SKM-1 treated with dmso at 0.1 percent for 144 hours (cell line): ENCODE data around the gene GJA3.
"Not testable (repeated sequence)": the region's sequence is repeated elsewhere in the genome, so short reads cannot be mapped to it uniquely, and the experiment has no call there.

Source experiments
- DNase-seq: peaks from one replicate; lab custom pipeline; 2025; ENCODE audit not compliant: unreplicated experiment; lab: John Stamatoyannopoulos, UW

Gene GJA3

DNA sequence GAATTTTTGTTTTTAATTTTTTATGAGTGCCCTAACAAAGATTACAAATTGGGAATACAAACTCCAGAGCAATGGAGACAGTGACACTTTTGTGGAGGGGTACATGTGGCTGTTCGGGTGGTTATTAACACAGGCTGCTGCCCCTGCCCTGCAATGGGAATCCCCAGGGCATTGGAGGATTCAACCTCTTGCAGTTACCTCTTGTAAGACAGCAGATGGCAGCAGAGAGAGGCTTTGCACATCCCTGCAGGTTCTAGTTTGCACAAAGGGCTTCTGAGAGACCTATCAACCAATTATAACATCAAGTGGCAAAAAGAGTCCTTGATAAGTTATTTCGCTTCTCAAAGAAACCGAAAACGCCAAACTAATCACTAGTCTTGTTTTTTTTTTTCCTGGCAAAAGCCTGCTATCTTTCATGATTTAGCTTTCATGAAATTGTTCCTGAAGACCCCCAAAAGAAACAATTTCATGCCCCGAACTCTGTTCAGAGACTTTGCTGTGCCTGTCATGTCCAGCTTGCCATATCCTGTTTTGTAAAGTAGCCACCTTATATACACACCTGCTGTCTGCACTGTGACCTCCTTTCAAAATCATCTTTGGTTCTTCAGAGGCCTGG lies 21.5 kb upstream of the GJA3 start:
- peak; percentile 59 for DNase-seq

DNA sequence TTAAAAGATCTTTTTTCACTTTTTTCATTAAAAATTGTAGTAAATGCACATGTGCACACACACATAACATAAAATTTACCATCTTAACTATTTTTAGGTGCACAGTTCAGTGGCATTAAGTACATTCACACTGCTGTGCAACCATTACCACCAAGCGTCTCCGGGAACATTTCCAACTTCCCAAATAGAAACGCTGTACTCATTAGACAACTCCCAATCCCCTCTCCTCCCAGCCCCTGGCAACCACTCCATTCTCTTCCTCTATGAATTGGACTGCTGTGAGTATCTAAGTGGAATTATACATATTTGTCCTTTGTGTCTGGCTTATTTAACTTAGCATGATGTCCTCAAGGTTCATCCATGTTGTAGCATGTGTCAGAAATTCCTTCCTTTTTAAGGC lies 20.3 kb upstream of the GJA3 start:
- DNase-seq = no peak

DNA sequence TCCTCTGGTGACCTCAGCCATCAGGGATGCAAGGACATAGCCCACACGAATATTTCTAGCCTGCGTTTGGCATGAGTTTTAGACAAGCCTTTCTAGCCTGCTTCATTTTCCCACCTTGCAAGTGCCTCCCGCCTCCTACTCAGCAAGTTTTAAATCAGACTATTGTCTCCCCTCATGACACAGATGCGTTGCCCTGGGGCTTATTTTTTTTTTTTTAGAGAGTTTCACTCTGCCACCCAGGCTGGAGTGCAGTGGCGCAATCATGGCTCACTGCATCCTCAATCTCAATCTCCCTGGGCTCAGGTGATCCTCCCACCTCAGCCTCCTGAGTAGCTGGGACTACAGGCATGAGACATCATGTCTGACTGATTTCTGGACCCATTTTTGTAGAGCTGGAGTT lies 17.3 kb upstream of the GJA3 start:
- no peak for DNase-seq

DNA sequence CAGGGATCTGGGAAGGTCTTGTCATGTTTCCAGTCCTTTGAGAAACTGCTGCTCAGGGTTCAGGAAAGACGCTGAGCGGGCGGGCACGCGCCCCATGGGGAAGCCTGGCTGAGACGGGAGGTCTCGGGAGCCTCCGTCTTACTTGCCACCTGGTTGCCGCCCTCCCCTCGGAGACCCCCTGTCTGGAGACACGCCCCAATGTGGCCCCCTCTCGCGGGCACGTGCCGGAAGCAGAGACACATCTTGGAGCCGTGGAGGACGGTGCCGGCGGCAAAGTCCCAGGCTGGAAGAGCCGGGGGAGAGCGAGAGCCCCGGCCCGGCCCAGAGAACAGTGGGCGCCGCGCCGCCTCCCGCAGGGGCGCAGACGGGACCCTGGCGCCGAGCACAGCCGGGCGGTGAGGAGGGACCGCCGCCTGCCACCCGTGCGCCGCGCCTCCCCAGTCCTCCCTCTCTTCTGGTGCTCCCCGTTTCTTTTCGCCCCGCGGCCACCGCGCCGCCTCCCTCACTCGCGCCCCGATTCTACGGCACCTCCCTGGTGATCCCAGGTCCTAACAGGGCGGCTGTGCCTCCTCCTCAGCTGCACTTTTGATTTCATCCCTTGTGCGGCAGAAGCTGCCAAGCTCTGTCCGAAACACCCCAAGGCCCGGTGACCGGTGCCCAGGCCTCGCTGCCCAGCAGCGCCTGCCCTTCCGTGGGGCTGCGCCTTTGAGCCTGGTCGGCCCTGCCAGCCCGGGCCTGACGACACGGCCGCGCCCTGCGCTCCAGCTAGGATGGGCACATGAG lies 16.4 kb upstream of the GJA3 start:
- no peak for DNase-seq

DNA sequence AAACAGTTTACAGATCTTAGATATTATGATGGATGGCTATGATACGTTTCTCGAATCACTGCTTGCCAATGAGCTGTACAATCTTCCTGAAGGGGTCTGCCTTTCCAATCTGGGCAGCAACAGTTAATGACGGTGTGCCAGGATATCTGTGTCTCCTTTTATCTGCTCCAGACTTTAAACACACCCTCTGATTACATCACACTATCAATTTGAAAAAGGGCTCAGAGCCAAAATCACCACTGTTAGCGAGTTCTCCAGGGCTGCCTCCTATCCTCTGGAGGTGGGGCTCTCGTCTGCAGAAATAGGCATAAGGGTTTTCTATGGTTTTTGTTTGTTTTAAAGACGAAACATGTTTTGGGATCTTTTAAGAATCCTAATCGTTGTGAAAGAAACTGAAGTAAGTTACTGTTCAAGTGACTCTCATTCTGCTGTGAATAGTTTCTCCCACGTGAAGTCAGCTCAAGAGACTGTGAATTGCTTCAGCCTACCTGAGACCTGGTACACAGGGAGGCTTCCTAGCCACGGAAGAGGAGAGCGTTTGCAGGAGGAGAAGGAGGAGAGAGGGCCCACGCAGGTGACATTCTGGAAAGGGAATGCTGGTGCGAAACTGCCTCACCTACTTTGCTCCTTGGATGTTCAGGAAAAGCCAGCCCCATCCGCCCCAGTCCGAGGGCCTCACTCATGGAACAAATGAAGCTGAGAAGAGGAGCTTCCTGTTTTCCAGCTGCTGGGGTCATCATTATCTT lies 15.2 kb upstream of the GJA3 start:
- DNase-seq = no peak

DNA sequence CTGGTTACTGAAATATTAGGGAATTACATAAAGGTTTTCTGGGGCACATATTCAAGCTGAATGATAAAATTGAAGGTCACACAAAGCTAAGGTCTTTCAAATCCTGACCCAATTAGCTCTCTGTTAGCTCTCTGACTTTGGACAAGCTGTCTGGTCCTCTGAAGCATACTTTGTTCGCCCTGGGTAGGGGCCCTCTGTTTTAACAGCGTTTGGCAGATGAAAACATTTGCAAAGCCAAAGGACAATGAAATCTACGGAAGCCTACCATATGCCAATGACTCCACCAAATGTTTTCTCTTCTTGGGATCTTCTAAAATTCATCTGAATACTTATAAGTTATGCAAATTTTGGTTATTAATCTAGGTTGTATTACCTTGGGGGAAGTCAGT lies 14.5 kb upstream of the GJA3 start:
- DNase-seq = no peak

DNA sequence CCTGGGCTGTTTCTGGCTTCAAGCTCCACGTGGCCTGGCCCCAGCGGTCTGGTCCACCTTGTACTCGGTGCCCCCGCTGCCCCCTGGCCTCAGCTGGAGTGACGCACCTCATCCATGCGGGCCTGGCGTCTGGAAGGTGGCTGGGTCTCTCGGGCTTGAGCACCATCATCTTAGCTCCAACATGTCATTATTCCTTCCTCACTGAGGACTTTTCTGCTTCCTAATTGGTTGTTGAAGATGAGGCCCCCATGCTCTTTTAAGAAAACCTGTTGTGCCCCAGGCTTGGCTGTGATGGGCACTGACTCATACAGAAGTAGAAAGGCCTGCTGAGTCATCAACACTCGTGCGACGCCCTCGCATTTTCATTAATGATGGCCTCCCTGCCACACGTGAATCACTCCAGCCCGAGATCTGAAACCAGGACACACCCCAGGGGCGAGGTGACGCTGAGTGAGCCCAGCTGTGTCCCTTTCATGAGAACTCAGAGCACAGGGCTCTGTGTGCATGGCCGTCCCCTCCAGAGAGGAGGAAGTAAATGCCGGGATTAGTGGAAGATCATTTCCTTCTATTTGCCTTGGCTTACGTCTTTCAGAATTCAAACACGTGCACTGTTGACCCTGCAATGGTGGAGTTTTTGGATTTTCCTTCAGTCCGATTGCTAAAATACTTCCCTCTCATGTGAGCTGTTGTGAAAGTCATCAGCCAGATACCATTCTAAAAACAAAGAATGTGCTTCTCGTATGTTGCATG lies 14.0 kb upstream of the GJA3 start:
- DNase-seq = no peak

DNA sequence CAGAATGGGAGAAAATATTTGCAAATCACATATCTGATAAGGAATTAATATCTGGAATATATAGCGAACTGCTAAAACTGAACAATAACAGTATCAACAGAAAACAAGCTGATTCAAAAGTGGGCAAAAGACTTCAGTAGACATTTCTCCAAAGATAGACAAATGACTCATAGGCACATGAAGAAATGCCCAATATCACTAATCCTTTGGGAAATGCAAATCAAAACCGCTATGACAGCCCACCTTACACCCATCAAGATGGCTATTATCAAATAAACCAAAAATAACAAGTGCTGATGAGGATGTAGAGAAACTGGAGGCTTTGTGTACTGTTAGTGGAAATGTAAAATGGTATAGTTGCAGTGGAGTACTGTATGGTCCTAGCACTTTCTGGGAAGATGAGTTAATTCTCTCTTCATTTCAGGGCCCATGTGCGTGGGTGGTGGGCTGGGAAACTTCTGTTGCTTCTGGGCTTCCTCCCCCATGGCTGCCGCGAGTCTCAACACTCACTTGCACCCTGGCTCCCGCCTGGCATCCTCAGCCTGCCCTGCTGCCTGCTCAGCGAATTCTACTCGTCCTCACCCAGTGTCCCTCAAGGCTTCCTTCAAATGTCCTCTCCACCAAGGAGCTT lies 12.4 kb upstream of the GJA3 start:
- DNase-seq = no peak

DNA sequence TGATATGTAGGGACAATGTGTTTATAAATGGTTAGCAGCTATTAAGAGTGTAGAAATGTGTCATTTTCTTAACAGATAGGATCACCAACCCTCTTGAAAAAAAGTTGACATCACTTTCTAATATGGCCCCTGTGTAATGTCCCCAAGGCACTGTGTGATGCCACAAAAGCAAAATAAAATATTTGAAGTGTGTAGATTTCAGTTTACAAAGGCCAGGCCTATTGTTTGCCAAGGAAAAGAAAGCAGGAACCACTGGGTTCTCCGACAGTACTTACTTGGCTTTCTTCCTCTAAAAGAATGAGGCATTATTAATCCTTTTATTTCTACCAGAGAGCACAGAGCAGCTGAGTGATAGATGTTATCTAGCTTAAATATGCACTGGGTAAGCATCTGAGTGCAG lies 10.5 kb upstream of the GJA3 start:
- no peak for DNase-seq

DNA sequence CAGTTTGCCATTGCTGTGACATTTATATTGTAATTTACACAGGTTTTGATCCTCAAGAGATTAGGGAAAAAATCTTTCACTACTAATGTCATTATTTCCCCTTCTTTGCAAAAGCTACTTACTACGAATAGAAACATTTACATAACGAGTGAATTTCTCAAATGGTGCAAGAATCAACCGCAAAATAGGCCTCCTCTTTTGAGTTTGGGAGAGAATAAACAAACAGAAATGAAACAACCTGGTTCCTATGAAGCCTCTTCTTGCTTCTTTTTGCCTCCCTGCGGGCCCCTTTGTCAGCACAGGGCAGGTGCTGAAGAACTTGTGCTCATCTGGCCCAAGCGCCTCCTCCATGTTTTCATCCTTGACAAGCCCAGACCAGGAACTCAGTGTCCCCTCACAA lies 10.1 kb upstream of the GJA3 start:
- no peak for DNase-seq

DNA sequence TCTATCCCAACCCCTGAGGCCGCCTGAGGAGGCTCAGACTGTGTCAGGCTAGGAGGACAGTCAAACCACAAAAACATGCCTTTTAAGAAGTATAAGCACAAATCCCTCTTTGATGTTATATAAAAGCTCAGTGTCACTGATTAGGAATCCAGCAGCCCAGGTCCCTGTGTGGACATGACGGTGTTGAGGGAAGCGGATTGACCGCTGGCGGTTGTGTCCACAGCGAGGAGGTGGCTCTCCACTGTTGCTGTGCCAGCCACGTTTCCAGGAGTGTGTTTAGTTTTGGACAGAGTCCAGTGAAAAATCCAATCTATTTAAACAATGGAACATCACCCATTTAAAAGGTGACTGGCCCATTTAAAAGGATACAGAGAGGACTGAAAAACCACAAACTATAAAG lies 7.5 kb upstream of the GJA3 start:
- DNase-seq = no peak

DNA sequence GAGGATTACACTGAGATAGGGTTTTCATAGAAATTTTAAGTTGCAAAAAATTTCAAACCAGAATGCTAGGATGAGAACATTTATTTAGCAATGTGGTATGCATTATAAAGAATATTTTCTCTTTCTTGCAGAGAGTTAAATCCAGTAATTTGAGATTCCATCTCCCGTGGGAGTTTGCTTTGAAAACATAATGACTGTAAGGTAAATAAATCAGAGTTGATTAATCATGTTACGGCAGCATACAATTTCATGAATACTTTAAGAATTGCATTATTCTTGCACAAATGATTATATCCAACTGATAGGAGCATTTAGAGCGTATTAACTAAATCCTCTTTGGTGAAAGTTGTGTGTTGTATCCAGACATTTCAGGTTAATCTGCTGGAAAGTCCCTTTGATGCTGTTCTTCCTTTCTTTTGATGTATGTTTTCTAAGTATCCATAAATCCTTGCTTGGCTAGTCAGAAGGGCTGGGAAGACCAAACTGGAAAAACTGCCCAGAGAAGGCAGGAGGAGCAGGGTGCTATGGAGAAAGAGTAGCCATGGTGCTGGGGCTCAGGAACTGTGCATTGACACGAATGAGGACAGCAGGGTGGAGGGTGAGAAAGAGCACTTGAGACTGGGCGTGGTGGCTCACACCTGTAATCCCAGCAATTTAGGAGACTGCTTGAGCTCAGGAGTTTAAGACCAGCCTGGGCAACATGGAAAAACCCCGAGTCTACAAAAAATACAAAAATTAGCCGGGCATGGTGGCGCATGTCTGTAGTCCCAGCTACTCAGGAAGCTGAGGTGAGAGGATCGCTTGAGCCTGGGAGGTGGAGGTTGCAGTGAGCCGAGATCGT lies 4.8 kb upstream of the GJA3 start:
- DNase-seq = no peak

DNA sequence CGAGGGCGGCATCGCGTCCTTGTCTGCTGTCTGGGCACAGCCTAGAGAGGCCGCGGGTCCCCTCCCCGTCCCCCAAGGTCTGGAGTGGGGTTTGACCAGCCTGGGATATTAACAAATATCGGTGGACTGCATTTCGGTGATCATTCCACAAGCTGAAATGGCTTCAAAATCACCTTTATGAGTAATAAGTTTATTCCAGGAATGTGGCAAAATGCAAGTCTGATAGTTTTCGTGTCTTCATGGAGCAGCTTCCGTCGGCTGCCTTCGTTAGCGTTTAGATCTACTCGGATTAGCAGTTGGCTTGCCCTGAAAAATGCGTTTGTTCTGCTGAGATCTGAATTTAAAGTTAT lies 1.1 kb upstream of the GJA3 start:
- no peak for DNase-seq

DNA sequence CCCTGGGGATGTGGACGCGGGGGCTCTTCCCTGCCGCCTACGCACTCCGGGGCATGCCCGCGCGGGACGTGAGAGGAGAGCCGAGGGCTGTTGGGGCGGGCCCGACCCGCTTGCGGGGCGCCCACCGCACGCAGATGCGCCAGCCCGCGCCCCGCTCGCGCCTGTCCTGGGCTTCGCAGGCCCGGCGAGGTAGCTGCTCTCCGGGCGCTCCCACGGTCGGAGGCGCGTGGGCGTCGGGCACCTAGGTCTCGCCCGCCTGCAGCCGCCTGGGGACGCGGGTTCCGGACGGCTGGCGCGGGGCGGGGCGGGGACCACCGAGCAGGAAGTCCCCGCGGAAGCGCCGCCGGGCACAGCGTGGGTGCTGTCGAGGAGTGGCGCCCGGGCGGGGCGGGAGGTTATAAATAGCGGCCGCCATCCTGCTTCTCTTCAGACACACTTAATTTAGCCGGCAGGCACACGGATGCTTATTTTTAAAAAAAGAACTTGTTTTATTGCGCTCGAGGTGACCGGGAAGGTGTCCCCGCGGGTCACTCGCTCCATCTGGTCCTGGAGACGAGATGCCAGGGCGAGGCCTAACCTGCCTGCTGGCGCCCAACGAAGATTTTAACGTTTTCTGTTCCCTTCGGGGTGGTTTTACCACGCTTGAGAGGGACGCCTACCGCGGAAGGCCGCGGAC lies 561 bp upstream of the GJA3 start:
- DNase-seq = no peak

DNA sequence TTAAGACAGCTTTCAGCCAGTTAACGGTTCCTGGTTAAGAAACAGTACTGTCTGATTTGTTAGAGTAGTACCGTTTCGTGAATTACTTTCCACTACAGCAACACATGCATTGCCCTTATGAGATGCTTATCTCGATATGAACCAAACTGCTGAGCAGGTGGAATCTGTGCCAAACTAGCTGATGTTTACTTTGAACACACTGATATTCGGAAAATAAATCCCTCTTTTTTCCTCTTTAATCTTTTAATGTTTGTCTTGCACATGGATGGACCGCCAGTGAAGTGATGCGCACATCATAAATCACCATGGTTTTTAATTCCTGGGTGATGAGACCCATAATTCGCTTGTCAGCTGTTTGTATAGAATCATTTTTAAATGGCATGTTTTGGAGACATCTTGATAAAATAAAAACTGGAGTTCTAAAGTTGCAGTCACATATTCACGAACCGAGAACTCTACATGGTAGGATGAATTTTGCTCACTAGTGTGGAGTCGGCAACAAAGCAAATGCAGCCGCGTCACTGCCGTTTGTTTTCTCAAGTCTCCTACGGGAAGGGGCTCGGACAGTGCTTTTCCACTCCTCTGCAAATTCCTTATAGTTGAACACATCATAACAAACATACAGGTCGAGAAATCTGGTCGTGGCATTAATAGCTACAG lies 1.1 kb downstream of the GJA3 start:
- DNase-seq = no peak

DNA sequence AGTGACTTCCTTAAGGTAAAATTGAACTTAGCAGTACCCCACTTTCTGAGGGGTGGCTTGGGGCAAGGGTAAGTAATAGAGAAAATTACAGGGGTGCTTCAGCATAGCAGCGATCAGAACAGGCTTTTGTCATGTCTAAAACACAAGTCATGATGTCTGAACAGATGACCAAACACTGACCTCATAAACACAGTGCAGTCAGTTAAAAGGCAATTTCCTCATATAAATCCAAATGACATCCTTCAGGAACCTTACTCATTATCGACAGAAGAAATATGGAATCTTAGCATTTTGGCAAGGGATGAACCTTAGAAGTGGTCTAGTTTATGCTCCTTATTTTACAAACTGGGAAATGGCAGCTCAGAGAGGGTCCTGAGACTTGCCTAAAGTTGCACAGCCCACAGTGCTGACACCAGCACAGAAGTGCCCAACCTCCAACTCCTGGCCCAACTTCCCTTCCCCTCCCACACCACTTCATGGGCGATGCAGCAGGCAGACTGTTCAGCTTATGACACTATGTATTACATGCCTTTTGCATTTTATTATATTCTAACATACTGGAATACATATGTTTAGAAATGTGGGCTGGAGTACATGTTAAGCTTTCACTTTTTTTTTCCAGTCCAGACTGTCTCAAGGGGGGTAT lies 3.6 kb downstream of the GJA3 start:
- no peak for DNase-seq

DNA sequence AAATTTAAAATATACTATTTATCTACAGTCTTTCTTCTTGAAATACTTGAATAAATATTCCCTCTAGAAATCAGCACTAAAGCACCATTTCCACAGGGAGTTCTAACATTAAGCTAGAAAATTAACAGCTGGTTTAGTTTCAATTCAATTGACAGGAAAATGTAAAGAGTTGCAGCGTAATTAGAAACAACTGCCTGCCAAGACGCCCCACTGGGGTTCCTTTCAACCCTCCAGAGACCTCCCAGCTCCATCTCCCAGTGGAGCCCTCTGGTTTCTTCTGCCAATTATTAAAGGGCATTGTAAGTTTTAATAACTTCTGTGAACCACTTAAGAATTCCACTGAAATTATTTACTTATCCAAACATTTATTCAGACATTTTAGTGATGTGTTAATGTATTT lies 4.2 kb downstream of the GJA3 start:
- no peak for DNase-seq

DNA sequence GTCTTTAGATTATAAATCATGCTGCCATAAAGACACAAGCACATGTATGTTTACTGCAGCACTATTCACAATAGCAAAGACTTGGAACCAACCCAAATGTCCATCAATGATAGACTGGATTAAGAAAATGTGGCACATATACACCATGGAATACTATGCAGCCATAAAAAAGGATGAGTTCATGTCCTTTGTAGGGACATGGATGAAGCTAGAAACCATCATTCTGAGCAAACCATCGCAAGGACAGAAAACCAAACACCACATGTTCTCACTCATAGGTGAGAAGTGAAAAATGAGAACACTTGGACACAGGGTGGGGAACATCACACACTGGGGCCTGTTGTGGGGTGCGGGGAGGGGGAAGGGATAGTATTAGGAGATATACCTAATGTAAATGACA lies 7.6 kb downstream of the GJA3 start:
- DNase-seq = not testable (repeated sequence)

DNA sequence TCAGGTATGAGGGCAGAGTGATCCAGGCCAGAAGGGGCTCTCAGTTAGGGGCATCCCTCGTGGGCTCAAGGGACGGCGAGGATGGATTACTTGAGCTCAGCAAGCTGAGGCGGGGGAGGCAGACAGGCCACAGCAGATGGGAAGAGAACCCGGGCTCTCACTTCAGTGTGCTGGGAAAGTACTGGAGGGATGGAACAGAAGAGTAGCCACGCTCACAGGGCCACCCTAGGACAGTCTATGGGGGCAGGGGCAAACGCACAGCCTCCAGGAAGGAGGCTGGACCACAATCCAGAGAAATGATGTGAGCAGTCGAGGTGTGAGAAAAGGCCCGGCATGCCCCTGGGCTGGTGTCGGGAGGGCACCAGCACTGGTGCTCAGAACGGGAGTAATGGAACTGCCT lies 9.2 kb downstream of the GJA3 start:
- DNase-seq = no peak
